ENCODE measurements around the gene AKR1C8.
"Not testable (repeated sequence)": the region's sequence is repeated elsewhere in the genome, so short reads cannot be mapped to it uniquely, and the experiment has no call there.

Gene AKR1C8

DNA sequence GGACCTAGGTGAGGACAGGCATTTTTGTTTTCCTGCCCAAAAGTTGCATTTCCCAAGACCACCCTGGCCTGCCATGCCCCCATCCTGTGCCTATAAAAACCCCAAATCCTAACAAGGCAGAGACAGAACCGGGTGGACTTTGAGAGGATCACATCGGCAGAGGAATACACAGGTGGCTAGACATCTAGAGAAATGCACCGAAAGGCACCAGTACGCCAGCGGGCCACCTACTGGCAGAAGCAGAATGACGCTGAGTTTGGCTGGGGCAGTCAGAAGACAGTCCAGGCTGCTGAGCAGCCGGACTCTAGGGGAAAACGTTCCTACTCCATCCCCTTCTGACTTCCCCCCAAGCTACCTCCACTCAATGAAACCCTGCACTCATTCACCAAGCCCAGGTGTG, 14.4 kb upstream of the AKR1C8 start:
- FAIRE-seq: no peak
- DNase-seq (ENCODE audit: insufficient read length, low spot score): no peak
- TF ChIP-seq PAX5 (IDR thresholded peaks at IDR 0.05; ENCODE audit: insufficient read depth, low read length, severe bottlenecking): no peak
- TF ChIP-seq SPI1 (IDR thresholded peaks at IDR 0.05; ENCODE audit: low read depth, low read length): no peak
- TF ChIP-seq TAF1 (IDR thresholded peaks at IDR 0.05; ENCODE audit: low read depth, low read length): no peak
- TF ChIP-seq POLR2AphosphoS5 (IDR thresholded peaks at IDR 0.05; ENCODE audit: low read depth, low read length): no peak
- TF ChIP-seq POU2F2 (IDR thresholded peaks at IDR 0.05; ENCODE audit: low read depth, low read length): no peak
- TF ChIP-seq POLR2A (IDR thresholded peaks at IDR 0.05; ENCODE audit: low read depth, low read length): no peak

DNA sequence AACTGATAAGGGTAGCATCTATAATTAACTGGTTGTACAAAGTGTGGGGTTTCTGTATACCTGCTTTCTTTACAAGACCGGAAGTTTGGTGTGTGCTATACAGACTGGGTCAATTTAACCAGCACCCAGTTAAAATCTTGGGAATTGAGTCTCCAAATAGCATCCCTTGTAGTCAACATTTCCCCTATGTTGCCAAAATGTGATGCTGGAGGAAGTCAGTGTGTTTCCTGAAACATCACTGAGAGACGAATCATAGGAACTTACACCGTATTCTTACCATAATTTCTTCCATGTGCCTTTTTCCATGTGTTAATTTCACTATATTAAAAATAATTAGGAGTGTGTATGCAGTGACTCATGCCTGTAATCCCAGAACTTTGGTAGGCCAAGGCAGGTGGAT, 13.4 kb upstream of the AKR1C8 start:
- DNase-seq (ENCODE audit: insufficient read length, low spot score) (no peak), FAIRE-seq (no peak)
- no peak for TF ChIP-seq PAX5 (IDR thresholded peaks at IDR 0.05; ENCODE audit: insufficient read depth, low read length, severe bottlenecking)

DNA sequence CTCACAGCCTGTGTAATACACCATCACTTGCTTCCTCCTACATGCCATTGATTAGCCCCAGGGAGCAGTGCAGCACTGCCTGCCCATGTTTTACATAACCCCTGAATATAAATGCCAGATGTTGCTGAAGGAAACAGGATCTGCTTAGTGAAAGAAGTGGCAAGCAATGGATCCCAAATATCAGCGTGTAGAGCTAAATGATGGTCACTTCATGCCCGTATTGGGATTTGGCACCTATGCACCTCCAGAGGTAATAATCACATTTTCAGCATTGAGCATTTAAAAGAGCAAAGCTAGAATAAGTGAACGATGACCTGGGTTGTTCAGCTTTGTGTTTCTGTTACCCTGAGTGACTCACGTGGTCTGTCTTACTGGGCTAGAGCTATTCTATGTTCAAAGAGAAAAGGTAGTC, 11.8 kb upstream of the AKR1C8 start, which contains the start of gene AKR1C4:
Gene AKR1C4 (plus strand): TSS at position 136 of the 412 bp plus-strand sequence. CDS start 31 bp downstream, at position 167.
- DNase-seq (ENCODE audit: insufficient read length, low spot score) (no peak), FAIRE-seq (no peak)
- TF ChIP-seq POU2F2 (IDR thresholded peaks at IDR 0.05; ENCODE audit: low read depth, low read length): no peak
- no peak for TF ChIP-seq POLR2AphosphoS5 (IDR thresholded peaks at IDR 0.05; ENCODE audit: low read depth, low read length)
- TF ChIP-seq POLR2A (IDR thresholded peaks at IDR 0.05; ENCODE audit: low read depth, low read length): no peak
- no peak for TF ChIP-seq PAX5 (IDR thresholded peaks at IDR 0.05; ENCODE audit: insufficient read depth, low read length, severe bottlenecking)
- no peak for TF ChIP-seq TAF1 (IDR thresholded peaks at IDR 0.05; ENCODE audit: low read depth, low read length)
- TF ChIP-seq SPI1 (IDR thresholded peaks at IDR 0.05; ENCODE audit: low read depth, low read length): no peak

DNA sequence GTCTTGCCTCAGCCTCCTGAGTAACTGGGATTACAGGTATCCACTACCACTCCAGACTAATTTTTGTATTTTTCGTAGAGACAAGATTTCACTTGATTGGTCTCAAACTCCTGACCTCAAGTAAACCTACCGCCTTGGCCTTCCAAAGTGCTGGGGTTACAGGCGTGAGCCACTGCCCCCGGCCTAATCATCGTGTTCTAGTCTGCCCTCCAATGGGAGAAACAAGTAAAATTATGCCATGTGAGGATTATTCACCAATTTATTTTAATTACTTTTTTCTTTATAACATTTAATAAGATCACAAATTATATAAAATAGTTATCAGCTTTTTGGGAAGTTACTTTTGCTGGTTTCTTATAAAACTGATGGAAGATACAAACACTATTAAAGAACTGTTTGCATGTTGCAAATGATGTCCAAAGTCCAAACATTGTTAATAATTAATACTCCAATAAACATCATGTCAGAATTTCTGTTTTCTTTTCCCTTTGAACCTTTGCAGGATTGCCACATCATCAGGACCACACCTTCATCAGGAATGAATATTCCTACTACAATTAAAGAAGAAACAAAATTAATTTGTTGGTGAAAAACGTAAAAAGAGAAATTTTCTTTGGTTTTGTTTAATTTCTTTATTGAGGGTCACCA, 10.9 kb upstream of the AKR1C8 start:
- DNase-seq (ENCODE audit: insufficient read length, low spot score): no peak
- TF ChIP-seq PAX5 (IDR thresholded peaks at IDR 0.05; ENCODE audit: insufficient read depth, low read length, severe bottlenecking) (no peak), TAF1 (IDR thresholded peaks at IDR 0.05; ENCODE audit: low read depth, low read length) (no peak), POLR2AphosphoS5 (IDR thresholded peaks at IDR 0.05; ENCODE audit: low read depth, low read length) (no peak), SPI1 (IDR thresholded peaks at IDR 0.05; ENCODE audit: low read depth, low read length) (no peak), POU2F2 (IDR thresholded peaks at IDR 0.05; ENCODE audit: low read depth, low read length) (no peak), POLR2A (IDR thresholded peaks at IDR 0.05; ENCODE audit: low read depth, low read length) (no peak)
- no peak for FAIRE-seq

DNA sequence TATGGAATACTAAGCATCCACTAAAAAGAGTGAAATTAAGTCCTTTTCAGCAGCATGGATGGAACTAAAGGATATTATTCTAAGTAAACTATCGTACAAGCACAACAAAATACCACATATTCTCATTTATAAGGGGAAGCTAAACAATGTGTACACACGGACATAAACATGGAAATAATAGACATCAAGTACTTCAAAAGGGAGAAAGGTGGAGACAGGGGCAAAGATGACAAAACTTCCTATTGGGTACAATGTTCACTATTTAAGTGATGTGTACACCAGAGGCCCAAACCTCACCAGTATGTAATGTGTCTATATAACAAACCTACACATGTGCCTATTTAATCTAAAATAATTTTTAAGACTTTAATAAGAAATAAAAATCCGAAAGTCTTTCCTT, 9.5 kb upstream of the AKR1C8 start:
- DNase-seq (ENCODE audit: insufficient read length, low spot score) (no peak), FAIRE-seq (no peak)
- TF ChIP-seq POLR2A (IDR thresholded peaks at IDR 0.05; ENCODE audit: low read depth, low read length): no peak
- TF ChIP-seq POLR2AphosphoS5 (IDR thresholded peaks at IDR 0.05; ENCODE audit: low read depth, low read length): no peak
- TF ChIP-seq PAX5 (IDR thresholded peaks at IDR 0.05; ENCODE audit: insufficient read depth, low read length, severe bottlenecking): no peak

DNA sequence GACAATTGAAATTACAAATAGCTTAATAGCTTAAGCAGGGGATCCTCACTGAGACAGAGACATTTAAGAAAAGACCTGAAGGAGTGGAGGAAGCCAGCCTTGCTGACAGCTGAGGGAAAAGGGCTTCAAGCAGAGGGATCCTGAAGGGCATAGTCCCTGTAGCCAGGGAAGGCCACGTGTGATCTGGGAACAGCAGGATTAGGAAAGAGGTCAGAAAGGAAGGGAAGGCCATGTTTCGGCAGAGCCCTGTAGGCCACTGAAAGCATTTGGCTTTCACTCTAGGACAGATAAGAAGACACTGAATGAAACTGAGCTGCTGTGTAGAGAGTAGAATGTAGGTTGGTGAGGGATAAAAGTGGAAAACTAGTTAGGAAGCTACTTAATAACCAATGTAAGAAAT, 3.4 kb upstream of the AKR1C8 start:
- DNase-seq (ENCODE audit: insufficient read length, low spot score) (no peak), FAIRE-seq (no peak)
- TF ChIP-seq SPI1 (IDR thresholded peaks at IDR 0.05; ENCODE audit: low read depth, low read length) (no peak), POLR2A (IDR thresholded peaks at IDR 0.05; ENCODE audit: low read depth, low read length) (no peak), TAF1 (IDR thresholded peaks at IDR 0.05; ENCODE audit: low read depth, low read length) (no peak), PAX5 (IDR thresholded peaks at IDR 0.05; ENCODE audit: insufficient read depth, low read length, severe bottlenecking) (no peak), POU2F2 (IDR thresholded peaks at IDR 0.05; ENCODE audit: low read depth, low read length) (no peak), POLR2AphosphoS5 (IDR thresholded peaks at IDR 0.05; ENCODE audit: low read depth, low read length) (no peak)

DNA sequence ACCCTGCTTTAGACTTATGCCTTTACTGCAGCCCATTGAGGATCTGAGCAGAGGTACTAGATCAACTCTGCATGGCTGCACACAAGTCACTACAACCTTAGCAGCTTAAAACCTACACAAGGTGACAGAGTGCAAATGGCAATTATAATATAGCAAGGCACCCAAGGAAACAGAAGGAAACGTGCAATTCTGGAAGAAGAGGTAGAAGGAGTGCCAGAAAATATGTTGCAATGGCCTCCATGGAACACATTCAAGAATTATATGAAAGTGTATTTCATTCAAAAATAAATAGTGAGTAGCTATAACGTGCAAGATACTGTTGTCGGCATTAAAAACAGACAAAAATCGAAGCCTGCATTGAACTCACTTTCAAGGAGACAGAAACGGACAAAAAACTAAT, 2.9 kb upstream of the AKR1C8 start:
- TF ChIP-seq POLR2AphosphoS5 (IDR thresholded peaks at IDR 0.05; ENCODE audit: low read depth, low read length) (no peak), PAX5 (IDR thresholded peaks at IDR 0.05; ENCODE audit: insufficient read depth, low read length, severe bottlenecking) (no peak), SPI1 (IDR thresholded peaks at IDR 0.05; ENCODE audit: low read depth, low read length) (no peak), TAF1 (IDR thresholded peaks at IDR 0.05; ENCODE audit: low read depth, low read length) (no peak), POLR2A (IDR thresholded peaks at IDR 0.05; ENCODE audit: low read depth, low read length) (no peak), POU2F2 (IDR thresholded peaks at IDR 0.05; ENCODE audit: low read depth, low read length) (no peak)
- no peak for FAIRE-seq
- no peak for DNase-seq (ENCODE audit: insufficient read length, low spot score)

DNA sequence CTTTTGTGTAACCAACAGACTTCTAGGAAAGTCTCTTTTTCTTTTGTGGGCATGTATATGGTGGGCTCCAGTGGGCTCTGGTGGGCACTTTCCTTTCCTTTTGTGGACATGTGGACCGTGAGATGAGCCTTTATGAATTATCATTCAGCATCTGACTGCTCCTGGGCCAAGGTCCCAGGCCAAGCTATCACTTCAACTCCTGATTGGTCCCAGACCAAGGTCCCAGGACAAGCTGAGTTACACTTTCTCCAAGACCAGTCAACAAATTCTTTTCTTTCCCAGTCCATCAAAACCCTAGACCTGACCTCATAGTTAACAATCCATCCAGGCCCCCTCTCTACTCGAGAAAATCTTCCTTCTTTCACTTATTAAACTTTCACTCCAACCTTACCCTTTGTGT, 1.0 kb downstream of the AKR1C8 start:
- no peak for FAIRE-seq
- TF ChIP-seq POLR2A (IDR thresholded peaks at IDR 0.05; ENCODE audit: low read depth, low read length): no peak
- TF ChIP-seq POU2F2 (IDR thresholded peaks at IDR 0.05; ENCODE audit: low read depth, low read length): no peak
- TF ChIP-seq PAX5 (IDR thresholded peaks at IDR 0.05; ENCODE audit: insufficient read depth, low read length, severe bottlenecking): no peak
- no peak for TF ChIP-seq TAF1 (IDR thresholded peaks at IDR 0.05; ENCODE audit: low read depth, low read length)
- TF ChIP-seq POLR2AphosphoS5 (IDR thresholded peaks at IDR 0.05; ENCODE audit: low read depth, low read length): no peak
- TF ChIP-seq SPI1 (IDR thresholded peaks at IDR 0.05; ENCODE audit: low read depth, low read length): no peak
- DNase-seq (ENCODE audit: insufficient read length, low spot score): no peak

DNA sequence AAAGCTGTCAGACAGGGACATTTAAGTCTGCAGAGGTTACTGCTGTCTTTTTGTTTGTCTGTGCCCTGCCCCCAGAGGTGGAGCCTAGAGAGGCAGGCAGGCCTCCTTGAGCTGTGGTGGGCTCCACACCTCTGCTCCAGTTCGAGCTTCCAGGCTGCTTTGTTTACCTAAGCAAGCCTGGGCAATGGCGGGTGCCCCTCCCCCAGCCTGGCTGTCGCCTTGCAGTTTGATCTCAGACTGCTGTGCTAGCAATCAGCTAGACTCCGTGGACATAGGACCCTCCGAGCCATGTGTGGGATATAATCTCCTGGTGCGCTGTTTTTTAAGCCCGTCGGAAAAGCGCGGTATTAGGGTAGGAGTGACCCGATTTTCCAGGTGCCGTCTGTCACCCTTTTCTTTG, 4.4 kb downstream of the AKR1C8 start:
- FAIRE-seq; DNase-seq (ENCODE audit: insufficient read length, low spot score): not testable (repeated sequence)

DNA sequence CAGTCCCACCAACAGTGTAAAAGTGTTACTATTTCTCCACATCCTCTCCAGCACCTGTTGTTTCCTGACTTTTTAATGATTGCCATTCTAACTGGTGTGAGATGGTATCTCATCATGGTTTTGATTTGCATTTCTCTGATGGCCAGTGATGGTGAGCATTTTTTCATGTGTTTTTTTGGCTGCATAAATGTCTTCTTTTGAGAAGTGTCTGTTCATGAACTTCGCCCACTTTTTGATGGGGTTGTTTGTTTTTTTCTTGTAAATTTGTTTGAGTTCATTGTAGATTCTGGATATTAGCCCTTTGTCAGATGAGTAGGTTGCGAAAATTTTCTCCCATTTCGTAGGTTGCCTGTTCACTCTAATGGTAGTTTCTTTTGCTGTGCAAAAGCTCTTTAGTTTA, 9.4 kb downstream of the AKR1C8 start:
- not testable (repeated sequence) for DNase-seq (ENCODE audit: insufficient read length, low spot score); FAIRE-seq

DNA sequence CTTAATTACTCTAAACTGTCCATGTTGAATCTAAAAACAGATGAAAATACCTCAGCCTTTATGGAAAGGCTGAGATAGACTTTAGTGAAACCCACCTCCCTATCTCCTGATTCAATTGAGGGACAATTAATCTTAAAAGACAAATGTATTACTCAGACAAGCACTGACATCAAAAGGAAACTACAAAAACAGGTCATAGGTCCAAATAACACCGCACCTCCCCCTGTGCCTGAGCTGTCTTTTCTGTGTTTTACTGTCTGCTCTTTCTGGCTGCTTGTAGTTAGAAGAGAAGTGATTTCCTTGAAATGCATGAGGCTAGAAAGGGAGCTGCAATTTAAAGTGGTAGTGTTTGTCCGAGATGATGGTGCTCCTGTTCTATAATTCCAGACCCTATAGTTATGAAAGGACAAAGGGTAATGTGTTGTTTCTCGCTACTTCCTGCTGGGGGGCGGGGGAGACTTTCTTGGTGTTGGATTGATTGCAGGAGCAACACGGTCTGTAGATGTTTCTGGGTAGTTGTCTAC, 16.0 kb downstream of the AKR1C8 start:
- DNase-seq (ENCODE audit: insufficient read length, low spot score) (no peak), FAIRE-seq (no peak)
- TF ChIP-seq PAX5 (IDR thresholded peaks at IDR 0.05; ENCODE audit: insufficient read depth, low read length, severe bottlenecking) (no peak), TAF1 (IDR thresholded peaks at IDR 0.05; ENCODE audit: low read depth, low read length) (no peak), POLR2AphosphoS5 (IDR thresholded peaks at IDR 0.05; ENCODE audit: low read depth, low read length) (no peak), POLR2A (IDR thresholded peaks at IDR 0.05; ENCODE audit: low read depth, low read length) (no peak), SPI1 (IDR thresholded peaks at IDR 0.05; ENCODE audit: low read depth, low read length) (no peak), POU2F2 (IDR thresholded peaks at IDR 0.05; ENCODE audit: low read depth, low read length) (no peak)

All from GM12891 (cell line).